ENCODE measurements around the gene HOXD10.
A peak's percentile ranks its signal among the peaks of the same experiment; 100 is the strongest.

HOXD10 gene

GRCh38 chr2:176100547-176101140 lies 15.9 kb upstream of the HOXD10 start:
- TF ChIP-seq FOXP2 (optimal IDR thresholded peaks at IDR 0.05; ENCODE audit: control extremely low read depth, extremely low read length, insufficient read depth) = no peak
- no peak for TF ChIP-seq EZH2 (IDR thresholded peaks at IDR 0.05)
- no peak for TF ChIP-seq POLR2AphosphoS5 (IDR thresholded peaks at IDR 0.05; ENCODE audit: borderline replicate concordance, low read depth, low read length)
- H3K9me3 ChIP-seq (ENCODE audit: low read depth, low read length) = no peaks in the 10 kb centered on the region

GRCh38 chr2:176101216-176101830 lies 15.3 kb upstream of the HOXD10 start:
- H3K9ac ChIP-seq (ENCODE audit: insufficient read length) = peak overlapping the region; percentile 23

More at GRCh38 chr2:176100547-176101140, 15.9 kb upstream of the HOXD10 start:
- Histone ChIP-seq H3K4me3 (peak overlapping the region; percentile 30; the same call in 1 of the 2 replicates), H3K36me3 (ENCODE audit: insufficient read depth, low read length) (peaks cover 3% of the 10 kb centered on the region), H3K9ac (ENCODE audit: insufficient read length) (peak overlapping the region; percentile 23), H3K27ac (peak overlapping the region; percentile 84)
- no peak for DNase-seq (ENCODE audit: low read depth, low spot score)

GRCh38 chr2:176101842-176102241 lies 14.7 kb upstream of the HOXD10 start:
- H3K4me3 ChIP-seq = no peak overlapping the region; the same call in 1 of the 2 replicates
- H3K9me3 ChIP-seq (ENCODE audit: low read depth, low read length) = no peaks in the 10 kb centered on the region
- H3K27ac ChIP-seq = peak overlapping the region; percentile 84
- no peak for TF ChIP-seq EZH2 (IDR thresholded peaks at IDR 0.05)
- TF ChIP-seq POLR2AphosphoS5 (IDR thresholded peaks at IDR 0.05; ENCODE audit: borderline replicate concordance, low read depth, low read length) = no peak
- TF ChIP-seq FOXP2 (optimal IDR thresholded peaks at IDR 0.05; ENCODE audit: control extremely low read depth, extremely low read length, insufficient read depth) = no peak
- H3K36me3 ChIP-seq (ENCODE audit: insufficient read depth, low read length) = no peaks in the 10 kb centered on the region
- no peak for DNase-seq (ENCODE audit: low read depth, low spot score)
- H3K9ac ChIP-seq (ENCODE audit: insufficient read length) = no peak overlapping the region

More at GRCh38 chr2:176101216-176101830, 15.3 kb upstream of the HOXD10 start:
- TF ChIP-seq FOXP2 (optimal IDR thresholded peaks at IDR 0.05; ENCODE audit: control extremely low read depth, extremely low read length, insufficient read depth) = peak; percentile 12
- no peak for TF ChIP-seq EZH2 (IDR thresholded peaks at IDR 0.05)
- TF ChIP-seq POLR2AphosphoS5 (IDR thresholded peaks at IDR 0.05; ENCODE audit: borderline replicate concordance, low read depth, low read length) = peak; percentile 52
- Histone ChIP-seq H3K4me3 (peak overlapping the region; percentile 46), H3K36me3 (ENCODE audit: insufficient read depth, low read length) (no peaks in the 10 kb centered on the region), H3K9me3 (ENCODE audit: low read depth, low read length) (no peaks in the 10 kb centered on the region), H3K27ac (peak overlapping the region; percentile 84)
- DNase-seq (ENCODE audit: low read depth, low spot score) = no peak

GRCh38 chr2:176102309-176102866 lies 14.2 kb upstream of the HOXD10 start:
- peak overlapping the region; percentile 96; the same call in 1 of the 2 replicates for H3K4me3 ChIP-seq
- no peak for DNase-seq (ENCODE audit: low read depth, low spot score)
- peak overlapping the region; percentile 85 for H3K9ac ChIP-seq (ENCODE audit: insufficient read length)
- H3K27ac ChIP-seq = peak overlapping the region; percentile 96
- TF ChIP-seq FOXP2 (optimal IDR thresholded peaks at IDR 0.05; ENCODE audit: control extremely low read depth, extremely low read length, insufficient read depth) (no peak), EZH2 (IDR thresholded peaks at IDR 0.05) (no peak), POLR2AphosphoS5 (IDR thresholded peaks at IDR 0.05; ENCODE audit: borderline replicate concordance, low read depth, low read length) (no peak)
- no peaks in the 10 kb centered on the region for H3K36me3 ChIP-seq (ENCODE audit: insufficient read depth, low read length)
- H3K9me3 ChIP-seq (ENCODE audit: low read depth, low read length) = no peaks in the 10 kb centered on the region

GRCh38 chr2:176103194-176103593 lies 13.4 kb upstream of the HOXD10 start:
- Histone ChIP-seq H3K9ac (ENCODE audit: insufficient read length) (peak overlapping the region; percentile 85), H3K36me3 (ENCODE audit: insufficient read depth, low read length) (no peaks in the 10 kb centered on the region), H3K9me3 (ENCODE audit: low read depth, low read length) (no peaks in the 10 kb centered on the region), H3K27ac (peak overlapping the region; percentile 96), H3K4me3 (peak overlapping the region; percentile 96)
- TF ChIP-seq POLR2AphosphoS5 (IDR thresholded peaks at IDR 0.05; ENCODE audit: borderline replicate concordance, low read depth, low read length) = no peak
- no peak for TF ChIP-seq EZH2 (IDR thresholded peaks at IDR 0.05)
- TF ChIP-seq FOXP2 (optimal IDR thresholded peaks at IDR 0.05; ENCODE audit: control extremely low read depth, extremely low read length, insufficient read depth) = no peak
- DNase-seq (ENCODE audit: low read depth, low spot score) = no peak

- Histone ChIP-seq H3K9ac (ENCODE audit: insufficient read length) (peak overlapping the region; percentile 85), H3K27ac (peak overlapping the region; percentile 96), H3K9me3 (ENCODE audit: low read depth, low read length) (no peaks in the 10 kb centered on the region), H3K4me3 (peak overlapping the region; percentile 96), H3K36me3 (ENCODE audit: insufficient read depth, low read length) (peaks cover under 1% of the 10 kb centered on the region)
- TF ChIP-seq FOXP2 (optimal IDR thresholded peaks at IDR 0.05; ENCODE audit: control extremely low read depth, extremely low read length, insufficient read depth) (peak; percentile 39), POLR2AphosphoS5 (IDR thresholded peaks at IDR 0.05; ENCODE audit: borderline replicate concordance, low read depth, low read length) (no peak; the same call in none of the 2 replicates)
- DNase-seq (ENCODE audit: low read depth, low spot score) = no peak
These were observed 12.7 kb upstream of the HOXD10 start for GRCh38 chr2:176103742-176104315.

- no peaks in the 10 kb centered on the region for H3K9me3 ChIP-seq (ENCODE audit: low read depth, low read length)
- peaks cover 8% of the 10 kb centered on the region for H3K36me3 ChIP-seq (ENCODE audit: insufficient read depth, low read length)
- peak overlapping the region; percentile 96 for H3K27ac ChIP-seq
- DNase-seq (ENCODE audit: low read depth, low spot score) = peak; percentile 80
- peak overlapping the region; percentile 85 for H3K9ac ChIP-seq (ENCODE audit: insufficient read length)
- TF ChIP-seq EZH2 (IDR thresholded peaks at IDR 0.05) = no peak
- TF ChIP-seq POLR2AphosphoS5 (IDR thresholded peaks at IDR 0.05; ENCODE audit: borderline replicate concordance, low read depth, low read length) = peak; percentile 61
- no peak for TF ChIP-seq FOXP2 (optimal IDR thresholded peaks at IDR 0.05; ENCODE audit: control extremely low read depth, extremely low read length, insufficient read depth)
- peak overlapping the region; percentile 96 for H3K4me3 ChIP-seq
These were observed 12.1 kb upstream of the HOXD10 start for GRCh38 chr2:176104316-176105077.

Measured in SK-N-MC (cell line).